H1 (cell line): ENCODE measurements around the gene KAZALD1.

ENCODE experiments used
- ASH2L ChIP-seq: fragments of 200-600, 300-600 bp; sonication (generic); IDR thresholded peaks from one replicate; pipeline ENCODE4 v1.7.1; 2017; ENCODE audit warnings: low read length
- POLR2A ChIP-seq, 2 experiments: IDR thresholded peaks; 1 replicate in 1 of 2; 2 replicates in 1 of 2; pipeline ENCODE4 v1.6.1; 2011; ENCODE audit warnings: low read depth in 2 of 2, low read length in 2 of 2, mild to moderate bottlenecking in 2 of 2; ENCODE audit errors: control extremely low read depth in 1 of 2
- POLR2AphosphoS5 ChIP-seq: IDR thresholded peaks from 2 replicates; pipeline ENCODE4 v1.6.1; 2011; ENCODE audit warnings: low read depth, low read length
- SIN3A ChIP-seq, 2 experiments: IDR thresholded peaks in 1 of 2; conservative IDR thresholded peaks in 1 of 2; 2 replicates each; pipeline ENCODE4 v1.6.1; 2011 to 2012; ENCODE audit warnings: low read length in 2 of 2, improper control_type of control experiment in 1 of 2, low read depth in 1 of 2, mild to moderate bottlenecking in 1 of 2
- TAF1 ChIP-seq: IDR thresholded peaks from 2 replicates; pipeline ENCODE4 v1.6.1; 2011; ENCODE audit warnings: mild to moderate bottlenecking, low read depth, low read length
- TEAD4 ChIP-seq: IDR thresholded peaks from 2 replicates; pipeline ENCODE4 v1.6.1; 2012; ENCODE audit warnings: low read depth, low read length, inconsistent platforms, mixed read lengths
- USF2 ChIP-seq: IDR thresholded peaks from 2 replicates; pipeline ENCODE4 v1.6.1; 2011; ENCODE audit warnings: low read length, improper control_type of control experiment
- TF ChIP-seq, protein P1 (sequence below), 3 experiments: IDR thresholded peaks; 1 replicate in 2 of 3; 2 replicates in 1 of 3; pipeline versions ENCODE4 v1.5.1 to v1.6.1; 2011; ENCODE audit warnings: low read length in 3 of 3, mild to moderate bottlenecking in 3 of 3, inconsistent platforms in 2 of 3, low read depth in 1 of 3, moderate library complexity in 1 of 3; ENCODE audit not compliant: insufficient read depth in 1 of 3; ENCODE audit errors: control extremely low read depth in 1 of 3

GRCh38 chr10:101080933-101081931, 19.4 kb downstream of the KAZALD1 start:
- TF ChIP-seq TAF1, result no peak
- TF ChIP-seq ASH2L, result no peak
- no peak for TF ChIP-seq POLR2A (IDR thresholded peaks at IDR 0.05; ENCODE audit: control extremely low read depth in 1 of 2, low read depth in 2 of 2, low read length in 2 of 2)
- TF ChIP-seq TEAD4, result peak; percentile 41; the same call in 1 of the 2 replicates
- TF ChIP-seq, protein P1, sequence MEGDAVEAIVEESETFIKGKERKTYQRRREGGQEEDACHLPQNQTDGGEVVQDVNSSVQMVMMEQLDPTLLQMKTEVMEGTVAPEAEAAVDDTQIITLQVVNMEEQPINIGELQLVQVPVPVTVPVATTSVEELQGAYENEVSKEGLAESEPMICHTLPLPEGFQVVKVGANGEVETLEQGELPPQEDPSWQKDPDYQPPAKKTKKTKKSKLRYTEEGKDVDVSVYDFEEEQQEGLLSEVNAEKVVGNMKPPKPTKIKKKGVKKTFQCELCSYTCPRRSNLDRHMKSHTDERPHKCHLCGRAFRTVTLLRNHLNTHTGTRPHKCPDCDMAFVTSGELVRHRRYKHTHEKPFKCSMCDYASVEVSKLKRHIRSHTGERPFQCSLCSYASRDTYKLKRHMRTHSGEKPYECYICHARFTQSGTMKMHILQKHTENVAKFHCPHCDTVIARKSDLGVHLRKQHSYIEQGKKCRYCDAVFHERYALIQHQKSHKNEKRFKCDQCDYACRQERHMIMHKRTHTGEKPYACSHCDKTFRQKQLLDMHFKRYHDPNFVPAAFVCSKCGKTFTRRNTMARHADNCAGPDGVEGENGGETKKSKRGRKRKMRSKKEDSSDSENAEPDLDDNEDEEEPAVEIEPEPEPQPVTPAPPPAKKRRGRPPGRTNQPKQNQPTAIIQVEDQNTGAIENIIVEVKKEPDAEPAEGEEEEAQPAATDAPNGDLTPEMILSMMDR (IDR thresholded peaks at IDR 0.05; ENCODE audit: control extremely low read depth in 1 of 3, insufficient read depth in 1 of 3, low read depth in 1 of 3, low read length in 3 of 3), result no peak
- TF ChIP-seq USF2, result no peak
- TF ChIP-seq SIN3A (conservative IDR thresholded peaks at IDR 0.05 in 1 of 2, IDR thresholded peaks at IDR 0.05 in 1 of 2; ENCODE audit: low read depth in 1 of 2, low read length in 2 of 2), result 0 out of 4 replicates have a peak, but pooled peaks have one; percentile 54 to 69
- TF ChIP-seq POLR2AphosphoS5, result no peak
